MM.1S (cell line): ENCODE measurements around the gene SLC7A1.

ENCODE experiments used
- EZH2 ChIP-seq: fragments of 300-600 bp; sonication (generic); optimal IDR thresholded peaks from 2 replicates; pipeline ENCODE3; 2017; ENCODE audit warnings: low read depth, mild to moderate bottlenecking, antibody characterized with exemption, low read length, mixed read lengths
- EZH2phosphoT487 ChIP-seq: fragments of 300-600 bp; sonication (generic); IDR thresholded peaks from 2 replicates; pipeline ENCODE4 v1.6.1; 2018; ENCODE audit warnings: antibody characterized with exemption, low read length
- TF ChIP-seq, protein P1 (sequence below): fragments of 300-600 bp; sonication (generic); IDR thresholded peaks from 2 replicates; pipeline ENCODE4 v1.5.1; 2016; ENCODE audit warnings: antibody characterized with exemption, low read length, mixed read lengths

DNA sequence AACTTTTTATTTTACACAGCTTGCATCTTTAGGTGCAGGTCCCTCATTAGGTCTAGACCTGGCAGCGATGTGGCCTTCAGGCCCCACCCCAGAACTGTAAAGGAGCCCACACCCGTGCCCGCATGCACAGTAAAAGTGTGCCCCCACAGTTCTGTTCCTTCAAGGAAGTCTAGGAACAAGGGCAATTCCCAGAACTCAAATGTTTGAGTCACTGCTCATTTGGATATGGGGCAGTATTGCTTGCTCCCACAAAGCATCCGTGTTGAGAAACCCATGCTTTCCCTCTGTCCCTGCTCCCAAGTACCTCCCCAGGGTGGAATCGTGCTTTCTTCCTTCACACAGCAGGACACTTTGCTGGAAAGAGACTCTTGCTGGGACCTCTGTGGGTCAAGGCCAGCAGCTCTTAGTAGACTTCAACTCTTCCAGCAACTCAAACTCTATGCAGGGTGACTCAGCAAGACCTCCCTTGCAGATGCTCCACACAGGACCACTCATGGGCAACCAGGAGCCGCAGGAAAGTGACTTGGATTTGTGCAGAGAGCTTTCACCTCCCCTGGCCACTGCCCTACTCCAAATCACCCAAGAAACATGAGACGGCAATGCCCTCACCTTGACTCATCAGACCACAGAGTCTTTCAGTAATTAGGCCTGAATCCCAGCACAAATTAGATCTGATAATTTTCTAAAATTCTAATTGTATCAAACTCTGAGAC, 12.3 kb downstream of the SLC7A1 start:
- TF ChIP-seq, protein P1, sequence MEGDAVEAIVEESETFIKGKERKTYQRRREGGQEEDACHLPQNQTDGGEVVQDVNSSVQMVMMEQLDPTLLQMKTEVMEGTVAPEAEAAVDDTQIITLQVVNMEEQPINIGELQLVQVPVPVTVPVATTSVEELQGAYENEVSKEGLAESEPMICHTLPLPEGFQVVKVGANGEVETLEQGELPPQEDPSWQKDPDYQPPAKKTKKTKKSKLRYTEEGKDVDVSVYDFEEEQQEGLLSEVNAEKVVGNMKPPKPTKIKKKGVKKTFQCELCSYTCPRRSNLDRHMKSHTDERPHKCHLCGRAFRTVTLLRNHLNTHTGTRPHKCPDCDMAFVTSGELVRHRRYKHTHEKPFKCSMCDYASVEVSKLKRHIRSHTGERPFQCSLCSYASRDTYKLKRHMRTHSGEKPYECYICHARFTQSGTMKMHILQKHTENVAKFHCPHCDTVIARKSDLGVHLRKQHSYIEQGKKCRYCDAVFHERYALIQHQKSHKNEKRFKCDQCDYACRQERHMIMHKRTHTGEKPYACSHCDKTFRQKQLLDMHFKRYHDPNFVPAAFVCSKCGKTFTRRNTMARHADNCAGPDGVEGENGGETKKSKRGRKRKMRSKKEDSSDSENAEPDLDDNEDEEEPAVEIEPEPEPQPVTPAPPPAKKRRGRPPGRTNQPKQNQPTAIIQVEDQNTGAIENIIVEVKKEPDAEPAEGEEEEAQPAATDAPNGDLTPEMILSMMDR, result no peak
- TF ChIP-seq EZH2phosphoT487, result no peak
- TF ChIP-seq EZH2, result no peak
